Body of pancreas (tissue), 4 donors: ENCODE results near the gene DAZ2.
"Not testable (repeated sequence)": the region's sequence is repeated elsewhere in the genome, so short reads cannot be mapped to it uniquely, and the experiment has no call there.

Source experiments
- CTCF ChIP-seq, 7 experiments: fragments of 450-650 bp in 4 of 7; fragments of 200-600 bp in 3 of 7; sonication (generic) in 3 of 7; IDR thresholded peaks; one replicate each; pipeline ENCODE4 v1.5.1; 2016 to 2019; ENCODE audit warnings: antibody characterized with exemption in 7 of 7
- POLR2A ChIP-seq, 3 donors: fragments of 450-650 bp; IDR thresholded peaks; one replicate each; pipeline ENCODE4 v1.6.1; 2016; ENCODE audit warnings: antibody characterized with exemption in 3 of 3, mild to moderate bottlenecking in 2 of 3

- TF ChIP-seq POLR2A, CTCF (IDR thresholded peaks at IDR 0.05): not testable (repeated sequence)
Observed at GRCh38 chrY:23207455-23207854, 11.9 kb upstream of the DAZ2 start.
